Measurements from ENCODE around the gene KREMEN2.

KREMEN2 gene

GRCh38 chr16:3007957-3008689, 44.0 kb downstream of the KREMEN2 start:
- DNase-seq = no peak

DNA sequence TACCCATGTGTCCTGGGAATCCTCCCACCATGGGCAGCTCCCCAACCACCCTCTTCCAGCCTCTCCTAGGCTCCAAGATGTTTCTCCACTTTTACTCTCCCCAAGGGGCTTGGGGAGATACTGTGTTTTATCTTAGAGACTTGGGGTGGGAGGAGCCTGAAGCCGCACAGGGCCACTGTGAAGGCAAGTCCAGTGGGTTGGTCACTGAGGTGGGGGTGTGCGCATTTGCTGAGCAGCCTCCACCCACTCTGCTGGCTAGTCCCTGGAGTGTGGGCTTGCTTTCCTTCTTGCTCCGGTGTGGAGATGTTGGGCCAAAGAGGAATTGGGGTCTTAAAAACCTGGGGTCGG, 44.6 kb downstream of the KREMEN2 start:
- DNase-seq = no peak

DNA sequence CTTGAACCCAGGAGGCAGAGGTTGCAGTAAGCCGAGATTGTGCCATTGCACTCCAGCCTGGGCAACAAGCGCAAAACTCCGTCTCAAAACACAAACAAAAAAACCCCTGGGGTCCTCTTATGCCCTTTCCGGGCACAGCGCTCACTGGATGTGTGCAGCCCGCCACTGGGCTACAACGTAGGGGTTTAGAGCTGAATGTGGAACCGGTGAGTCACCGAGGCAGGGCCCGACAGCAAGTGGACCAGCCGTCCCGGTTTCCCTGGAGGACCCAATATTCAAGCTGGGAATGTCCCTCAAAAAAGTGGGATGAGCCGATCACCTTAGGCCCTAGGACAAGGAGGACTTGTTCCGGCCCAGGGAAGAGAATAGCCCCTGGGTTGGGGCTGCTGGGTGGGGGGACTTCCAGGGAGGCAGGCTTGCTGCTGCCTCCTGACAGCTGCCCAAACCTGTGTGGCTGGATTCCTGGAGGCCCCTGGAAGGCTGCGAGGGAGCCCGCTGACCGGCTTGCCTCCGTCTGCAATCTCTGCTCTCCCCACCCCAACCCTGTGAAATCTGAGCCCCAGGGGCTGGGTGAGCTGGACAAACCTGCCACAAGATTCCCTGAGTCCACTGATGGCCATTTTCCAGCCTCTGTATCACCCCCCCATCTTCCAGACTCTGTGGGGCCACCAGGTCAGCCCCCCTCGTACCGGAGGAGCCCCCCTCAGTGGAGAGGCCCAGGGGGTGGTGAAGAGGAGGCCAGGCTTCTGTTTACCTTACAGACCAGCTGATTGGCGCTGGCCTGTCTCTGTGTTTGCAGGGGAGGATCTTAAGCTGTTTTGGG, 45.7 kb downstream of the KREMEN2 start:
- DNase-seq = no peak

- no peak for DNase-seq
Observed at GRCh38 chr16:3010510-3010909, 46.4 kb downstream of the KREMEN2 start.

GRCh38 chr16:3012246-3012645, 48.2 kb downstream of the KREMEN2 start:
- DNase-seq = no peak

- no peak for DNase-seq
Observed at GRCh38 chr16:3012828-3013420, 48.8 kb downstream of the KREMEN2 start, which contains the start of gene CLDN9. CLDN9 (plus strand) TSS chr16:3012923; CDS start chr16:3013363, 440 bp downstream.

GRCh38 chr16:3013491-3013951, 49.4 kb downstream of the KREMEN2 start:
- DNase-seq = no peak

- no peak for DNase-seq
Observed at GRCh38 chr16:3013998-3014690, 50.1 kb downstream of the KREMEN2 start.

DNA sequence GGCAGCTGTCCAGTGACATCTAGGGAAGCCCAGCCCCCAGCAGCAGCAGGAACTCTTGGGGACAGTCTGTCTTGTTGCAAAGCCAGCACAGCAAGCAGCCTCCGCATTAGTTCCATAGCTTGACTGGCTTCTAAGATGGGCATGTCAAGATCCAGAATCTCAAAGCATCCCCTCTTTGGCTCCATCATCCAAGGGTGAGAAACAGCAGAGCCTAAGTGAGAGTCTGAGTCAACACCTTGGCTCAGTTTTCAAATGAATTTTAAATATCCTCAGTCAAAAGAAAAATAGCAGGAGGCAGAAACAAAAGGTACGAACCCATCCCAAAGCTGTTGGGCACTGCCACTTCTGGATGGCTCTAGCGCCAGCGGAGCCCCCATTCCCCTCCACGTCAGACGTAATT, 50.9 kb downstream of the KREMEN2 start:
- no peak for DNase-seq

GRCh38 chr16:3015865-3016521, 51.9 kb downstream of the KREMEN2 start:
- no peak for DNase-seq

DNA sequence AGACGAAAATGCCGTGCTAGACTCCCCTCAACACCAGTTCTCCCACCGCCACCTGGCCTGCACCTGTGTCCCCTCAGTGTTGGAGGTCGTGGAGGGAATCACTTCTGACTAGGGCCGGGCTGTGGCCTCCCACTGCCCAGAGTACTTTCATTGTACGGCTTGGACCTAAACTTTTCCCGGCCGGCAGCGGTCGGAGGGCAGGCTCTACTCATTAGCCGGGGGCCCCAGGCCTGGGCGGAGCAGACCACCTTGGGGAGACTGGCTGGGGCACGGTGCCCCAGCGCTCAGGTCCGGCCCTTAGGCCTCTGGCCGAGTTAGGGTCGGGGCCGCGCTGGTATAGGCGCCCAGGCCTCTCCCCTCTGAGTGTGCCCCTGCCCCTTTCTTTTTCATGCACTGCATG, 53.3 kb downstream of the KREMEN2 start:
- DNase-seq = no peak

All from fibroblast of skin of right quadriceps (primary cell).